Measurements from ENCODE around the gene IMPG1.

Gene IMPG1

DNA sequence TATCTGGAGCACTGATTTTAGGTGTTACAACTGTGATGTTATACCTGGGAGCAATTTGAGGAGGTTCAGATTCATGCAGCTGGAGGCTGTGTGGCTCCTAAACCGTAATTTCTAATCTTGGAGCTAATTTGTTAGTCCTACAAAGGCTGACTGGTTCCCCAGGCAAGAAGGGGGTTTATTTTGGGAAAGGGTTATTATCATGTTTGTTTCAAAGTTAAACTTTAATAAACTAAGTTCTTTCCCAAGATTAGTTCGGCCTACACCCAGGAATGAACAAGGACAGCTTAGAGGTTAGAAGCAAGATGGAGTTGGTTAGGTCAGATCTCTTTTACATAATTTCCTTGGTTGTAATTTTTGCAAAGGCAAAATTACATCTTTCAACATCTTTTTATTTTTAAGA lies 187.6 kb downstream of the IMPG1 start:
- no peak for DNase-seq

DNA sequence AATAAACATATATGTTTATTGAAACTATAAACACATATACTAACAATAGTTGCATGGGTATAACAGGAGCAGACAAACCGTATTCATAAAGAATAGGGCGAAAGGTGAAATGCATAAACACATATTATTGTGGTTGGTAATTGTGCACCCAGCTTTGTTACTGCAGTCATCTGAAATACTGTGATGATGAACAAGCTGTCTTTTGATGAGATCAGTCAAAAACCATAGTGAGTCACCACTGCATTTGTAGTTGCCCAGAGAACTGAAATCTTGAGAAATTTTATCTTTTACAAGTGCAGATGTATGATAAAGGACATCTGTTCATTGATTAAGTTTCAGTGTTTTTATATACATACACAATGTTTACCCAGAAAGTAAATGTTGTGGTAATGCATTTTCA lies 189.7 kb downstream of the IMPG1 start:
- DNase-seq: peak; percentile 65

DNA sequence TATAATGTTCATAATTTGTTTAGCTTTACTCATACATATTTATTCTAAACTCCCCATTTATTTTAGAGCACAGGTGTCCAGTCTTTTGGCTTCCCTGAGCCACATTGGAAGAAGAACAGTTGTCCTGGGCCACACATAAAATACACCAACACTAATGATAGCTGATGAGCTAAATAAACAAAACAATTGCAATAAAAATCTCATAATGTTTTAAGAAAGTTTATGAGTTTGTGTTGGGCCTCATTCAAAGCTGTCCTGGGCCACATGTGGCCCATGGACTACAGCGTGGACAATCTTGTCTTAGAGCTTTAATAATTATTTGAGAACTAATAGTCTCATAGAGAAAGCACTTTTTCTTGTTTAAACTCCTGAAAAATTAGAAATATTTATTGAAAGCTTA lies 192.2 kb downstream of the IMPG1 start:
- no peak for DNase-seq

DNA sequence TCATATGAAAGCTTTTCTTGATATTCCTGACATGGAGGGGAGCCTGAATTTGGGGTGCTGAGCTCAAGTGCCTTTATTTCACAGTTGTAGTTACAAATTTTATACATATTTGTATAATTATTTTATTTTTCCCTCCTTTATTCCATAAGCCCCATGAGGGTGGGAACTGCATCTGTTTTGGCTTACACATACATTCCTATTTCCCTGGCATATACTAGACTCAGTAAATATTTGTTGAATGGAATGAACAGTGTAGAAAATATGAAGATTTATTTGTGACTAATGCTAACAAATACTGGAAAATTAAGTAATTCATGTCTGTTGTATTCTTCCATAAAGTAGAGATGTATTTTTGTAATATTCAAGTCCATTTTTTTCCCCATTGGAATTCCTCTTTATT lies 196.3 kb downstream of the IMPG1 start:
- DNase-seq: no peak

DNA sequence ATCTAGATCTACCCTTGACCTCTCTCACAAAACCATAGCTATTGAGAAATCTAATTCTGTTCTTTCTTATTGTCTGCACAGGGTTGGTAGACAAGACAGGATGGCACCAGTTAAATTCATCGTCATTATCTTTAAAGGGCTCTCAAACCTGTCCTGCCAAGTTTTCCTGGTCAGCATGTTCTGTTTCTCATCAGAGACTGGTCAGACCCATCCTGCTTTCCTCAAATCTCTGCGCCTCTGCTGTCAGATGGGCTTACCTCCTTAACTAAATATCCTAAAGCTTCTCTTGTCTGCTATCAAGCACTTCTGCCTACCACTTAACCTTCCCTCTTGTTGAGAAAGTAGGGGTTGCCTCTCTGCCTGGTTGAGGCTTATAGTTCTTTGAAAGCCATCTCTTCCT lies 198.2 kb downstream of the IMPG1 start:
- DNase-seq: no peak

Measured in fibroblast of skin of abdomen (primary cell).